H7 (cell line): ENCODE data around the gene HOXA3. TPM values are rescaled to one million over a fixed set of nuclear protein-coding genes. Genes with fewer than 3 reads are reported as not detected.

Source experiments
- DNase-seq: peaks from one replicate; pipeline ENCODE4 v3.0.0; 2012
- H3K27me3 ChIP-seq: 2 replicates; pipeline ENCODE4 v1.6.0; 2011; ENCODE audit warnings: mild to moderate bottlenecking, low read length; ENCODE audit not compliant: control insufficient read depth, insufficient read depth
- H3K36me3 ChIP-seq: replicated peaks from 2 replicates; pipeline ENCODE4 v1.5.1; 2011; ENCODE audit warnings: low read length; ENCODE audit not compliant: control insufficient read depth, insufficient read depth
- H3K4me3 ChIP-seq: 2 replicates; pipeline ENCODE4 v1.5.1; 2011; ENCODE audit warnings: low read depth, mild to moderate bottlenecking, control low read depth, low read length, moderate library complexity; ENCODE audit not compliant: insufficient read depth
- total RNA-seq: library from RNA; depleted of rRNA; stranded (reverse); fragments of >200 nt; shearing (Covaris generic); gene quantifications from 2 replicates; pipeline ENCODE4 v1.2.3, GENCODE V29; 2014

The HOXA3 gene
- total RNA-seq, 1 experiment from 2014 or later = not detected

DNA sequence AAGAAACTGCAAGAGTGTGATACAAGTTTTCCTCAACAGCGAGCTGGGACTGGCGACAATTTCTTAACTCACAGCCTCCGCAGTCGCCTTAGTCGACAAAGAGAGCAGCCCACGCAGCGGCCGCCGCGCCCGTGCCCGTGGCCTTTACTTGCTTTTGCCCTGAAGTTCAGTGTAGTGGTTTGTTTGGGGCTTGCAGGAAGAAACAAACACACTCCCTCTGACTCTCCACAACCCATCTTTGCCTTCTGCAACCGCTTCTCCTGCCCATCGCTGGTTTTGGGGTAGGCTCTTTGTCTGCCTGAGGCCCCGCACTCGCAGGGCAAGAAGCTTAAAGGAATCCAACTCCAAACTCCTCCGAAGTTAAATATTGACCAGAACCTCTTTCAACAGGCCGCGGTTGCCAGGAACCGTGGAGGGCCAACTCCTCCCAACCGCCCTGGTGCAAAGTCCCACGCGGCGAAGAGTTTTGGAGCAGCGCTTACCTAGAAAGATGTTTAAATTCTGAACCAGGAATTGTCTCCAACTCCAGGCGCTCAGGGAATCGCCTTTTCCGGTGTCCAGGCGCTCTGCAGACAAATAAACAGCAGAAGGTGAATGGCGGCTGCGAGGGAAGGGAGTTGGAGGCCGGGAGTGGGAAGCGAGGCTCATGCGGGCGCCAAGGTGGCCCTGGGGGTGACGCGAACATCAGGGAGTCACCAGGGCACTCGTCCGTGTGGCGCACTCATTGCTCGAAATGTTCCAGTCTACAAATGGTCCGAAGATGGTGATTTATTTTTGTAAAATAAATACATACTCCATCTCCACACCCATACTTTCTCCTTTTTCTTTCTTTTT, 30.1 kb downstream of the HOXA3 start:
- no peak overlapping the region for H3K4me3 ChIP-seq
- no peaks in the 10 kb centered on the region for H3K36me3 ChIP-seq
- peak; percentile 60 for DNase-seq
- peaks cover 100% of the 10 kb centered on the region for H3K27me3 ChIP-seq

DNA sequence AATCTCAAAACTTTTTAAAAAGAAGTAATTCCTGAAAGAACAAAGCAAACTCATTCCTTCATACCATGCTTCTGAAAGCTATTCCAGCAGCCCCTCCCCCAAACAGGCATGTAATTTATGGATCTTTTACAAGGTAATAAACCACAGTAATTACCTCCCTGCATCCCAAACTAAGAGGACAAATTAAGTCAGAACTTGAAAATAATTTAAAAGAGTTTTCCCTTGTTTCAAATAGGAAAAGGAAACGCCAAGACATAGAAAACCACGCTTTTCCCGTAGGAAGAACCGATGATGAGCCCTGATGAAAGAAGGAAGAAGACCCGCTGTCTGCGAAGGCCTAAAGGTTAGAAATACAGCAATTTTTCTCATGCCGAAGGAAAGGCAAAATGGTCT, 30.7 kb downstream of the HOXA3 start:
- no peak for DNase-seq
- no peaks in the 10 kb centered on the region for H3K36me3 ChIP-seq
- no peak overlapping the region for H3K4me3 ChIP-seq
- peaks cover 100% of the 10 kb centered on the region for H3K27me3 ChIP-seq

DNA sequence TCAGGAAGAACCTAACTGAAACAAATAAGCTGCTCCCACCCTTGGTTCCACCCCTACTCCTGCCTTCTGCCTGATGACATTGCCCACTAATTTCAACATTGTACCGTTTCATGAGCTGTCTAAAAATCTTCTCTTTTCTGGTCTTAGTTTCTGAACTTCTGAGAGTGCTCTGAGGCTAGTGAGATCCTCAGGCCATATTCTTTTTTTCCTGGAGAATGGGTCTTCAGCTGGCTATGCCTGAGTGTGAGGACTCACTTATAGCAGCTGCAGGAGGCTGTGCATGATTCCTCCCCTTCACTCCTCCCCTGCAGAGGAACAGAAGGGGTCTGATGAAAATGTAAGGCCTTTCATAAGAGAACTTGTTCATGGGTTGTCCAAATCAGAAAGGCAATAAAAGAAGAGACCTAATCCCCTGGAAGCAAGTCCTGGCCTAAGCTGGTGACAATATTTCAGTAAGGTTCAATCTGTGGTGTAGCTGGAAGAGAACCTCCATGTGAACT, 32.9 kb downstream of the HOXA3 start:
- Histone ChIP-seq H3K36me3 (no peaks in the 10 kb centered on the region), H3K4me3 (no peak overlapping the region), H3K27me3 (peaks cover 99% of the 10 kb centered on the region)
- no peak for DNase-seq

DNA sequence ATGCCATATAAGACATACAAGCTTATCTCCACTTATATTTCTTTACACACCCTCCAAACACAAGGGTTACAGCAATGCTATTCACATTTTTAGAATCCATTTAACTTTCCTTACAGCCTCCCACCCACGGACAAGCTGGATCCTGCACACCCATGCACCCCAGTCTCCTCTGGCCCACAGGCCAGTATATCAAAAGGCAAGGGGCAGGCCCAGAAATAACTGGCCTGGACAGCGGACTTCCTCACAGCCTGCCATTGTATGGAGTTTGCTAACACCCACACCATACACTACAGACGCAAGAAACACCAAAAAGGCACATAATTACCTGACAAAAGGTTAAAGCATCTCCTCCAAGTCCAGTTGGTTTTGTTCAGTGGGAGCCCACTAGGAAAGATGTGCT, 33.8 kb downstream of the HOXA3 start:
- H3K36me3 ChIP-seq = no peaks in the 10 kb centered on the region

DNA sequence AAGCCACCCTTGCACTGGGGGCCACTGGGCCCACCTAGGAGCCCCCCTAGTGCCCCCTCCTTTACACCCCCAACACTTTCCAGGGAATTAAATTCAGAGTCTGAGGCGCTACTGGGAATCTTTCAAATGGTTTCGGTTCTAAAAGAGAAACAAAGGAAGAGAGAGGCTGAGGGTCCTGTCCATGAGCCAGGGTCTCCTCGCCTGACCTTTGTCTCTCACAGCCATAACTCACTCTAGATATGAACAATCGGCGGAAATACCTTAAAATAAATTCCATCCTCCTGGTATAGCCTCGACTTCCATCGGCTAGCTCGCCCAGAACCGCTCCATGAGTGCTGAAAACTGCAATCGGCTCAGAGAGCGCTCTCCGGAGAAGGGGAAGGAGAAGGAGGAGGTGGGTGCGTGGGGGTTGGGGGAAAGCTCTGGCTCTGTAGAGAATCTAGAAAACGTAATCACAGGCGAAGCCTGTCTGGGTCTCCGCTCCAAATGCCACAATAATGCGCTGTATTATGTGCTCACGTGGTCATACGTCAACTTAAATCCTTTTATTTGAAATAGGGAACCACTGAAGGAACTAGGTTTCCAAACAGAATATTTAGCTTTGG, 34.4 kb downstream of the HOXA3 start:
- H3K27me3 ChIP-seq = peaks cover 96% of the 10 kb centered on the region
- no peaks in the 10 kb centered on the region for H3K36me3 ChIP-seq
- H3K4me3 ChIP-seq = no peak overlapping the region
- DNase-seq = no peak

More for the DNA sequence above, 33.8 kb downstream of the HOXA3 start:
- peaks cover 96% of the 10 kb centered on the region for H3K27me3 ChIP-seq
- DNase-seq = no peak
- H3K4me3 ChIP-seq = no peak overlapping the region

DNA sequence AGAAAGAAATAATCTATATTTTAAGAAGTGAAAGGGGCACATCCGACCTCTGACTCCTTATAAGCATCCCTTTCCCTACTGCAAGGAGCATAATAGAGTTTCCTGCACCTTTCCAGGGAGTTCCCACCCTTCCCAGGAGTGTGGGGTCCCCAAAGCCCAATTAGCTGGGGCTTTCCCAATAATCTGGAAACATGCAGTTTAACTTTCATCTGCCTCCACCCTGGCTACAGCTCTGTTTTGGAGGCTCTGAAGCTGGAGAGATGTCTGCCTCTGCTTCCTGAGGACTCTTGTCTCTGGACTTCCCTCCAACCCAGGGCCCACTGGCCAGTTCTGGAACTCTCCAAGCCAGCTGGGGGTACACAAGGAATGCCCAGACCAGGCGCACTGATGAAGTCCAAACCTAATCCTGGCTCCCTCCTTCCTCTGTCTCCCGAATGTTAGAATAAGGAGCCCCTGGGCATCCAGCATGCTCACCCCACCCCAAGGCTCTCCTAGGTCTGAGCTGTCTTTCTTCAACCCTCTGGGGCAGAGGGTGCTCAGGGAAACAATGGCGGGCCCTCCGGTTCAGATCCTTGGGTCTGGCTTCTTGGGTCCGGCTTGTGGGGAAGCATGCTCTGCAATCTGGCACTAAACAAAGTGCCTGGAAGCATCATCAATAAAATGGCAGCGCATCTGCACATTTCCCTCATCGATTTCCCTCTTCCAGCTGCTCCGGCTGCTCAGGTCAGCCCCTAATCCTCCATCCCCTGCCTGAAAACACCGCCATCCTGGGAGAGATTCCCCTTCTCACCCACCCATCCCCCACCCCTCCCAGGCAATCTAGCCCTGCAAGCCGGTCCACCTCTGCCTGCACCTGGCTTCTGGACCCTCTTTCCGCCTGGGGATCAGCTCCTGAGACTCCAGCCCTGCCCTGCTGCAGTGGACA, 35.2 kb downstream of the HOXA3 start:
- peak; percentile 80 for DNase-seq
- H3K4me3 ChIP-seq = no peak overlapping the region
- peaks cover 96% of the 10 kb centered on the region for H3K27me3 ChIP-seq
- no peaks in the 10 kb centered on the region for H3K36me3 ChIP-seq

DNA sequence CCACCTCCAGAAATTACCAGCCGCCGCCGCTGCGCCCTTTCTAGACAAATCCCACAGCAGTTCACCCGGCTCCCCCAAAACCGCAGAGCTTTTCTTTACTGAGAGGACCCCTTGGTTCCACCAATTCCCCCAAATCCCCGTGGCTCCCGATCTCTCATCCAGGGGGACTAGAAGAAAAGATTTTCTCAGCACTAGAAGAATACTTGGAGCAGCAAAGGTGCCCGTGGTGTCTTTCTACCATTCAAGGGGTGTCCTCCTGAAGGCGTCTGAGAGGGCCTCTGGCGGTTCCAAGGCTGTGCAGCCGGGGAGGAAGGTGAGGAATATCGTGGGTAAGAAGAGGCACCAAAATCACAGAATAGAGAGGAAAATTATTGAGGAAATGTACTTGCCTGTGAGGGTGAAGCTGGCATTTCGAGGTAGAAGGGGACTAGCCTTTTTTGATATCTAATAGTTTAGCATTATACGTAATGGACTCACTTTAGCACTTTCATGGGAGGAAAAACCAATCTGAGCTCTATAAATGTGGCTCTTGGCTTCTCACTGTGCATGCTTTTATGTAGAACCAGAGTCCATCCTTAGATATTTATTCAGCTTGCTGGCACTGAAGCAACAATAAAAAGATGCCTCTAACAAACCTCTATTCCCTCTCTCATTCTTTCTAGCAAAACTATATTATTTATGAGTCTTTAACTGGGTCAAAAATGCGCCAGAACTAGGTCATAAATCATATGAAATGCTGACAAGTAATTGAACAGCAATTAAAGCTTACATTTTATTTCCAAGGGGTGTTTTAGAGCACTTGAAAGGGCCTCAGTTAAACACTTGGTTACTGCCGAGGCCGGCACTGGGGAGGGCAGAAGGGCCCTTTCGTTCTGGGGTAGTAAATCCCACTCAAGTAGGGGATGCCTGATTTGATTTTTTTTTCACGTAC, 36.1 kb downstream of the HOXA3 start:
- no peaks in the 10 kb centered on the region for H3K36me3 ChIP-seq
- peaks cover 96% of the 10 kb centered on the region for H3K27me3 ChIP-seq
- H3K4me3 ChIP-seq = no peak overlapping the region
- no peak for DNase-seq

DNA sequence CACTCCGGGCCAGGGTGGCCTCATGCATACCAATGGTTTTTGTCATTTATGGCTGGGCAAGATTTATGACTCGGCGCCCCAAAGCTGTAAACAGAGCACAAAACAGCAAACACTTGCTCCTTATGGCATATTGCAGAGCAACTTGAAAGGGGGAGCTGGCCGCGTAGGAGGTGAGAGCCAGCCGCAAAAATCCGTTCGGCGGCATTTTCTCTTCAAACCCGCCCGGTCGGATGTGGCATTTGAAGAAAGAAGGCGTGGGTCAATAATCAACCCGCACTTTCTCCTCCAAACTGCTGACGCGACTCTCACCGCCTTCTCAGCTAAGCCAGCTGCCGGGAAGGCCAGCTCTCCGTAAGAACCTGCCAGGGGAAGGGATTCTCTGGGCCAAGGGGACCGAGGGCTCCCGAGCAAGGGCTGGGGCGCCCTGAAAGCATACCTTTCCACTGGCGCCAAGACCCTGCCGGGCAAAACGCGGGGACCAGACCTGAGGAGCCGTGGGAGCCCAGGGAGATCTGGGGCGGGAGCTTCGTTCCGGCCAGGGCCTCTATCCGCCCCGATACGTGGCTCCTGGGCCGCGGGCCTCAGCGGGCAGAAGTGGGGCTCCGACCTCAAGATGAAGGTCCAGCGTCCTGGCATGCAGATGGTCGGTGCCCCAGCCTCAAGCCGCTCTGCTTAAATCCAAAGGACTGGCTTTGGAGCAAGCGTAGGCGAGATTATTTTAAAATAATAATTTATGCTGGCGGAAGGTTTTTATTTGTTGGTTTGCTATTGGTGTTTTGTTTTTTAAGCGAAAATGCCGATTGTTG, 37.0 kb downstream of the HOXA3 start:
- H3K36me3 ChIP-seq = no peaks in the 10 kb centered on the region
- peaks cover 96% of the 10 kb centered on the region for H3K27me3 ChIP-seq
- no peak overlapping the region for H3K4me3 ChIP-seq
- peak; percentile 77 for DNase-seq

DNA sequence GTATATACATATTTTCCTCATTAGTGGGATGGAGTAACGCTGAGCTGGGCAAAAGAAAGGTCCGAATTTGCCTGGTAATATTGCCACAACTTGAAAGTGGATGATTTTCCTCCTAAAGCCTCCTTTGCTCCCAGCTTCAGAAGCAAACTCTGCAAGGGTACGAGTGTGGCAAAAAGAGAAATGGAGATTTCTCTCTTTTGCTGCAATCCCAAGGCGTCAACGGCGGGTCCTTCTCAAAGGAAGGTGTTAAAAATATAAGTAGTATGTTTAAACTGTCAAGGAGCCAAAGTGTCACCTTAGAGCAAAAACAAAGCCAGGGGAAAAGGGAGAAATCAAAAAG, 37.5 kb downstream of the HOXA3 start:
- no peaks in the 10 kb centered on the region for H3K36me3 ChIP-seq
- peaks cover 96% of the 10 kb centered on the region for H3K27me3 ChIP-seq
- peak; percentile 14 for DNase-seq
- no peak overlapping the region for H3K4me3 ChIP-seq

DNA sequence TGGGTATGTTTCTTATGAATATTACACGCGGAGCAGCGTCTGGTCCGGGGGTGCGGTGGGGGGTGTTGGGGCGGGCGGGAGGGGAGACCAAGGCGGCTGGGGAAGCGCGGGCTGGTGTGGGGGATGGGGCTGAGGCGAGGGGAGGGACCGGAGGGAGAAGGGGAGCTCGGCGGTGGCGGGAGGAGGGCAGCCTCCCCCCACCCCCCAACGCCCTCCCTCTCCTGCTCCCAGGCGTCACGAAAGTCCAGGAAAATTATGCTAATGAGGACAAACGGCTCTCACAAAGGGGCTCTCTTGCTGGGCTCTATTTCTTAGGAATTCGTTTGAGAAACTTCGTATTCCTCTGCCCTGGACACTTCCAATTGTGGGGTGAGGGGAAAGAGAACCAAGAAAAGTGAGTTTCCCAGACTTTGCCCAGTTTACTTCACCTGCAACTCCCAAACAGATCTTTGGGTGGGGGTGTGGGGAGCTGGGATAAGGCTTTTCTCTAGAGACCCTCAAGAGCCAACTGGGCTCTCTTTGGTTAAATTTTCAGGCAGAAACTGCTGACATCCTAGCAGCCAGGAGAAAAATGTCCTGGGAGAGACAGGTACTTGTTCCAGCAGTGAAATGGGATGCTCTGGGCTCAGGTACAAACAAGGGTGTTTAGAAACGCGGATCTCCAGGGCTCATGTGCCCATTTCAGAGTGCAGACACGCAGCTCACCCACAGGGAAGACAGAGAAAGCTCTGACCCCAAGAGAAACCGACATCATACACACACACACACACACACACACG, 38.2 kb downstream of the HOXA3 start:
- Histone ChIP-seq H3K36me3 (no peaks in the 10 kb centered on the region), H3K4me3 (no peak overlapping the region), H3K27me3 (peaks cover 96% of the 10 kb centered on the region)
- peak; percentile 85 for DNase-seq

DNA sequence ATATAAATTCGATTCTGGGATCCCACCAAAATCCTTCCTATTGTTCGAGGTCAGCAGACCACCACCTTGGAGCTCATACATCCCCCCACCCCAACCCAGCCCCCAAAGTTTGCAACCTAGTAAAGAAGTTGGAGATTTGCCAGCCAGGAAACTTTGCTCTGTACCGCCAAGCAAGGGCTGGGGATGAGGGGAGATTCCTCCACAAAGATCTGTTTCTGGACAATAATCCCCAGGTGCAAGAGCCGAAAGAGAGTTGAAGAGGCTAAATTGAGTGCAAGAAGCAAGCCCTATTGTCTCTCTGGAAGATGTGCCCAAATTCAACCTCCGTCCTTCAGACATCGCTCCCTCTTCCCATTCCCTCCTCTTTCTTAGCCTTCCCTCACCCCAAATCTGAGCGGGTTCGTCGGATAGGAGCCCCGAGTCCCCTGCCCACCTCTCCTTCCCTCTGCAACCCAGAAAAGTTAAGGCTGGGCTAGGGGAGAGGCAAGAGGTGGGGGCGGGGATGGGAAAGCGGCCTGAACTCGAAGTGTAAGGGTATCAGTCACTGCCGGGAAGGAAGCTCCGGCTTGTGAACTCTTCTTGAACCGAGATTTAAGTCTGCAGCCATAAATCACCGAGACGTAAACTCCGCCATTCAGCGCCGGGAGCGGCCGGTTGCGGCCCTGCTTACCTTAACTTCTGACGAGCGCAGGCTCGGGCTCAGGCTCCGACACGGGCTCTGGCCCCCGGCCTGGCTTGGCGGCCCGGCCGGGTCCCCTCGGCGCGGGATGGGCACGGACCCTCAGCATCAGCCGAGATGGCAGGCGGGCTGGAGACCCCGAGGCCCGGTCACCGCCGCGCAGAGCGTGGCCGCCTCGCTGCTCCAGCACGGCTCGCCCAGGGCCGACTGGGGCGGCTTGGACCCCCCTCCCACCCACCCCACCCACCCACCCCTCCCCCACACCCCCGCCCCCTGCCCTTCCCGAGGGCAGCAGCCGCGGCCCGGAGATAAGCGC, 39.1 kb downstream of the HOXA3 start:
- peak; percentile 85 for DNase-seq
- Histone ChIP-seq H3K36me3 (no peaks in the 10 kb centered on the region), H3K27me3 (peaks cover 96% of the 10 kb centered on the region), H3K4me3 (peak overlapping the region; percentile 11; the same call in 1 of the 2 replicates)

DNA sequence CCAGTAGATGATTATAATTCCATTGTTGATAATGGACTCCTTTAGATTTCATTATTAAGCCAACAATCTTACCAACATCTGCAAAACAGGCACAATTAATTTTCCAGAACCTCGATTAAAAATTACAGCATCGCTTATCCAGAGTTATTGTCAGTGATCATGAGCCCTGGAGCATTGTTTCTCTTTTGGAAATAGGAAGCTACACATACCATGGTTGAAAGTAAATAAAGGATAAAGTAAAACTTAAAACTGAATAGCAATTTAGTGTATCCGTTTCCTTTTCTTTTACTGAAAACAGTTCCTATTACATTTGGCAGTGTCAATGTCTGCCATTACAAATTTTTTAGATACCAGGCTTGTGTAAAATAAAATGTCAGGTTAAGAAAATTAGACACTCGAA, 40.0 kb downstream of the HOXA3 start:
- no peak overlapping the region for H3K4me3 ChIP-seq
- DNase-seq = no peak
- peaks cover 96% of the 10 kb centered on the region for H3K27me3 ChIP-seq
- H3K36me3 ChIP-seq = no peaks in the 10 kb centered on the region
